ENCODE results near the gene NDUFAB1. TPM values are rescaled to one million over a fixed set of nuclear protein-coding genes. Genes with fewer than 3 reads are reported as not detected.

The NDUFAB1 gene
- total RNA-seq, 1 experiment from 2014 or later: 166 TPM

DNA sequence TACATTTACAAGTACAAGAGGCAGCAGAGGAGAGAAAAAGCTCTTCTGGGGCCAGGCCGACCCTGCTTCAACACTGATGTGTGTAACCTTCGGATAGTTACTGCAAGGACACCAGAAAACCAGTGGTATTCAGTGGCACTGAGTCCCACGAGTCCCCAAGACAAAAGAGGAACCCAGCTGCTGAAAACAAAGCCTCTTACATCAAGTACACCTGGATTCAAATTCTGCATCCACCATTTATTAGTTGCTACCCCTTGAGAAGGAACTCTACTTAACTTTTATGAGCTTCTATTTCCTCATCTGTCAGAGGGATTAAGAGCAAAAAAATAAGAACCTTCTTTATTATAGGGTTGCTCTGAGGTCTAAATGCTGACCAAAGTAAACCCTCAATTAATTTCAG lies 41.6 kb downstream of the NDUFAB1 start:
- no peaks in the 10 kb centered on the region for H3K9me3 ChIP-seq (ENCODE audit: control insufficient read depth, insufficient read depth, low read depth, low read length)
- peaks cover 9% of the 10 kb centered on the region; the same call in 1 of the 2 replicates for H3K4me1 ChIP-seq (ENCODE audit: control insufficient read depth, insufficient read depth, low read length)
- no peak overlapping the region for H3K27ac ChIP-seq (ENCODE audit: low read length)
- ChIA-PET POLR2A (no interaction called here), CTCF (no interaction called here)
- ATAC-seq (no peak), DNase-seq (ENCODE audit: low read depth, low spot score) (no peak)
- intact Hi-C loops (cut with micrococcal nuclease; ENCODE audit: unreplicated experiment) (no loop called here), in situ Hi-C loops (cut with HindIII; ENCODE audit: low pct_unique_long_range_greater_than_20kb, low sequenced_read_pairs) (no loop called here)
- H3K36me3 ChIP-seq (ENCODE audit: control insufficient read depth, insufficient read depth, low read length): peaks cover 6% of the 10 kb centered on the region
- H3K4me3 ChIP-seq (ENCODE audit: low read depth in 2 of 2, low read length in 2 of 2): no peak overlapping the region
- TF ChIP-seq POLR2AphosphoS5 (IDR thresholded peaks at IDR 0.05; ENCODE audit: low read depth, low read length): no peak
- H3K27me3 ChIP-seq (ENCODE audit: control insufficient read depth, insufficient read depth, low read length): no peaks in the 10 kb centered on the region
- no TSS peak for BruUV-seq (replicated peaks)

GRCh38 chr16:23552161-23552560 lies 44.0 kb downstream of the NDUFAB1 start:
- POLR2A ChIA-PET: no interaction called here
- H3K27me3 ChIP-seq (ENCODE audit: control insufficient read depth, insufficient read depth, low read length): no peaks in the 10 kb centered on the region
- intact Hi-C loops (cut with micrococcal nuclease; ENCODE audit: unreplicated experiment) (no loop called here), in situ Hi-C loops (cut with HindIII; ENCODE audit: low pct_unique_long_range_greater_than_20kb, low sequenced_read_pairs) (no loop called here)
- DNase-seq (ENCODE audit: low read depth, low spot score) (no peak), ATAC-seq (no peak)
- peaks cover 13% of the 10 kb centered on the region for H3K36me3 ChIP-seq (ENCODE audit: control insufficient read depth, insufficient read depth, low read length)
- CTCF ChIA-PET: no interaction called here
- TF ChIP-seq POLR2AphosphoS5 (IDR thresholded peaks at IDR 0.05; ENCODE audit: low read depth, low read length): no peak
- no peak for TF ChIP-seq TCF7L2 (IDR thresholded peaks at IDR 0.05; ENCODE audit: low read depth, low read length)
- no peak for TF ChIP-seq CTCF (IDR thresholded peaks at IDR 0.05)
- TF ChIP-seq, protein P1, sequence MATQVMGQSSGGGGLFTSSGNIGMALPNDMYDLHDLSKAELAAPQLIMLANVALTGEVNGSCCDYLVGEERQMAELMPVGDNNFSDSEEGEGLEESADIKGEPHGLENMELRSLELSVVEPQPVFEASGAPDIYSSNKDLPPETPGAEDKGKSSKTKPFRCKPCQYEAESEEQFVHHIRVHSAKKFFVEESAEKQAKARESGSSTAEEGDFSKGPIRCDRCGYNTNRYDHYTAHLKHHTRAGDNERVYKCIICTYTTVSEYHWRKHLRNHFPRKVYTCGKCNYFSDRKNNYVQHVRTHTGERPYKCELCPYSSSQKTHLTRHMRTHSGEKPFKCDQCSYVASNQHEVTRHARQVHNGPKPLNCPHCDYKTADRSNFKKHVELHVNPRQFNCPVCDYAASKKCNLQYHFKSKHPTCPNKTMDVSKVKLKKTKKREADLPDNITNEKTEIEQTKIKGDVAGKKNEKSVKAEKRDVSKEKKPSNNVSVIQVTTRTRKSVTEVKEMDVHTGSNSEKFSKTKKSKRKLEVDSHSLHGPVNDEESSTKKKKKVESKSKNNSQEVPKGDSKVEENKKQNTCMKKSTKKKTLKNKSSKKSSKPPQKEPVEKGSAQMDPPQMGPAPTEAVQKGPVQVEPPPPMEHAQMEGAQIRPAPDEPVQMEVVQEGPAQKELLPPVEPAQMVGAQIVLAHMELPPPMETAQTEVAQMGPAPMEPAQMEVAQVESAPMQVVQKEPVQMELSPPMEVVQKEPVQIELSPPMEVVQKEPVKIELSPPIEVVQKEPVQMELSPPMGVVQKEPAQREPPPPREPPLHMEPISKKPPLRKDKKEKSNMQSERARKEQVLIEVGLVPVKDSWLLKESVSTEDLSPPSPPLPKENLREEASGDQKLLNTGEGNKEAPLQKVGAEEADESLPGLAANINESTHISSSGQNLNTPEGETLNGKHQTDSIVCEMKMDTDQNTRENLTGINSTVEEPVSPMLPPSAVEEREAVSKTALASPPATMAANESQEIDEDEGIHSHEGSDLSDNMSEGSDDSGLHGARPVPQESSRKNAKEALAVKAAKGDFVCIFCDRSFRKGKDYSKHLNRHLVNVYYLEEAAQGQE (IDR thresholded peaks at IDR 0.05; ENCODE audit: insufficient read depth in 1 of 2, low read depth in 2 of 2, low read length in 1 of 2): no peak
- no peak for TF ChIP-seq SIN3A (IDR thresholded peaks at IDR 0.05; ENCODE audit: borderline replicate concordance, insufficient read depth, low read depth, low read length)
- no TSS peak for BruUV-seq (replicated peaks)
- no peak overlapping the region for H3K27ac ChIP-seq (ENCODE audit: low read length)
- H3K4me1 ChIP-seq (ENCODE audit: control insufficient read depth, insufficient read depth, low read length): peaks cover 5% of the 10 kb centered on the region; the same call in 1 of the 2 replicates
- no peak overlapping the region for H3K4me3 ChIP-seq (ENCODE audit: low read depth in 2 of 2, low read length in 2 of 2)
- no peaks in the 10 kb centered on the region for H3K9me3 ChIP-seq (ENCODE audit: control insufficient read depth, insufficient read depth, low read depth, low read length)

DNA sequence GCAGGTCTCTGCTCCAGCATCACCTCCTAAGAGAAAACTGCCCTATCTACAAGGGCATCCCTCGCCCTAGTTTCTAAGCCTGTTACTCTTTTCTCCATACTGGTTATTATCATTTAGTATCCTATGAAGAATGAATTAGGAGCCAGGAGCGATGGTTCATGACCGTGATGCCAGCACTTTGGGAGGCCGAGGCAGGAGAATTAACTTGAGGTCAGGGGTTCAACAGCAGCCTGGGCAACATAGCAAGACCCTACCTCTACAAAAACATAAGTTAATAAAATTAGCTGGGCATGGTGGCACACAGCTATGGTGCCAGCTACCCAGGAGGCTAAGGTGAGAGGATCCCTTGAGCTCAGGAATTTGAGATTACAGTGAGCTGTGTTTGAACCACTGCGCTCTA lies 46.2 kb downstream of the NDUFAB1 start:
- Histone ChIP-seq H3K4me3 (ENCODE audit: low read depth in 2 of 2, low read length in 2 of 2) (no peak overlapping the region), H3K9me3 (ENCODE audit: control insufficient read depth, insufficient read depth, low read depth, low read length) (no peaks in the 10 kb centered on the region), H3K36me3 (ENCODE audit: control insufficient read depth, insufficient read depth, low read length) (peaks cover 17% of the 10 kb centered on the region), H3K27ac (ENCODE audit: low read length) (no peak overlapping the region), H3K27me3 (ENCODE audit: control insufficient read depth, insufficient read depth, low read length) (no peaks in the 10 kb centered on the region), H3K4me1 (ENCODE audit: control insufficient read depth, insufficient read depth, low read length) (no peaks in the 10 kb centered on the region)
- BruUV-seq (replicated peaks): no TSS peak
- in situ Hi-C loops (cut with HindIII; ENCODE audit: low pct_unique_long_range_greater_than_20kb, low sequenced_read_pairs): no loop called here
- ChIA-PET POLR2A (no interaction called here), CTCF (no interaction called here)
- TF ChIP-seq TCF7L2 (IDR thresholded peaks at IDR 0.05; ENCODE audit: low read depth, low read length) (no peak), POLR2AphosphoS5 (IDR thresholded peaks at IDR 0.05; ENCODE audit: low read depth, low read length) (no peak), SIN3A (IDR thresholded peaks at IDR 0.05; ENCODE audit: borderline replicate concordance, insufficient read depth, low read depth, low read length) (no peak), CTCF (IDR thresholded peaks at IDR 0.05) (no peak)
- TF ChIP-seq, protein P1 (IDR thresholded peaks at IDR 0.05; ENCODE audit: insufficient read depth in 1 of 2, low read depth in 2 of 2, low read length in 1 of 2): no peak
- DNase-seq (ENCODE audit: low read depth, low spot score) (no peak), ATAC-seq (no peak)
- intact Hi-C loops (cut with micrococcal nuclease; ENCODE audit: unreplicated experiment): no loop called here

All from Panc1 (cell line).